Breast epithelium (tissue), 4 donors: ENCODE measurements around the gene ZNF496. TPM values are rescaled to one million over a fixed set of nuclear protein-coding genes. Genes with fewer than 3 reads are reported as not detected.
"Not testable (repeated sequence)": the region's sequence is repeated elsewhere in the genome, so short reads cannot be mapped to it uniquely, and the experiment has no call there.

Source experiments
- DNase-seq, 2 donors: peaks; one replicate each; pipeline ENCODE4 v3.0.0-alpha.2; 2019; ENCODE audit warnings: low spot score in 2 of 2
- H3K27ac ChIP-seq, 2 donors: fragments of 200-600 bp; sonication (generic) in 1 of 2; one replicate each; pipeline ENCODE4 v1.5.1; 2016 to 2019; ENCODE audit warnings: mild to moderate bottlenecking in 1 of 2
- H3K27me3 ChIP-seq, 2 donors: fragments of 200-600 bp; sonication (generic) in 1 of 2; one replicate each; pipeline versions ENCODE4 v1.5.1 to v1.6.0; 2017 to 2019; ENCODE audit warnings: control low read depth in 1 of 2, mild to moderate bottlenecking in 1 of 2
- H3K36me3 ChIP-seq: fragments of 200-600 bp; one replicate; pipeline ENCODE4 v1.5.1; 2019
- H3K4me1 ChIP-seq, 2 donors: fragments of 200-600 bp; sonication (generic); one replicate each; pipeline ENCODE4 v1.5.1; 2016 to 2019; ENCODE audit warnings: control low read depth in 1 of 2
- H3K4me3 ChIP-seq, 3 donors: fragments of 200-600 bp; sonication (generic); 1 replicate in 2 of 3; 2 replicates in 1 of 3; pipeline ENCODE4 v1.5.1; 2016 to 2019; ENCODE audit warnings: mild to moderate bottlenecking in 3 of 3, moderate library complexity in 2 of 3
- H3K9me3 ChIP-seq, 2 donors: fragments of 200-600 bp; sonication (generic) in 1 of 2; one replicate each; pipeline ENCODE4 v1.5.1; 2016 to 2019; ENCODE audit warnings: control low read depth in 1 of 2
- POLR2A ChIP-seq: fragments of 450-650 bp; IDR thresholded peaks from one replicate; pipeline ENCODE4 v1.6.1; 2016; ENCODE audit warnings: antibody characterized with exemption, mild to moderate bottlenecking, moderate library complexity
- POLR2AphosphoS5 ChIP-seq, 3 donors: sonication (generic); formaldehyde crosslinking; IDR thresholded peaks; one replicate each; pipeline ENCODE4 v1.6.1; 2017; ENCODE audit warnings: antibody characterized with exemption in 3 of 3
- intact Hi-C: fragments of 100-400 bp; cut with DNase I; formaldehyde crosslinking; loops from one replicate; pipeline ENCODE4 v1.15.1; 2023; ENCODE audit warnings: low total_unique reads
- total RNA-seq, 3 donors: library from RNA; depleted of rRNA; stranded (reverse); fragments of >200 nt; gene quantifications; one replicate each; pipeline ENCODE4 v1.1.0, GENCODE V29; 2016
- TF ChIP-seq, protein P1 (sequence below), 3 donors: fragments of 450-650 bp; IDR thresholded peaks; one replicate each; pipeline ENCODE4 v1.5.1; 2016 to 2017; ENCODE audit warnings: antibody characterized with exemption in 3 of 3, mild to moderate bottlenecking in 3 of 3, moderate library complexity in 3 of 3

ZNF496 gene
- total RNA-seq, 3 donors from 2014 or later, result 29.4 to 39.4 (median 31.1) TPM

DNA sequence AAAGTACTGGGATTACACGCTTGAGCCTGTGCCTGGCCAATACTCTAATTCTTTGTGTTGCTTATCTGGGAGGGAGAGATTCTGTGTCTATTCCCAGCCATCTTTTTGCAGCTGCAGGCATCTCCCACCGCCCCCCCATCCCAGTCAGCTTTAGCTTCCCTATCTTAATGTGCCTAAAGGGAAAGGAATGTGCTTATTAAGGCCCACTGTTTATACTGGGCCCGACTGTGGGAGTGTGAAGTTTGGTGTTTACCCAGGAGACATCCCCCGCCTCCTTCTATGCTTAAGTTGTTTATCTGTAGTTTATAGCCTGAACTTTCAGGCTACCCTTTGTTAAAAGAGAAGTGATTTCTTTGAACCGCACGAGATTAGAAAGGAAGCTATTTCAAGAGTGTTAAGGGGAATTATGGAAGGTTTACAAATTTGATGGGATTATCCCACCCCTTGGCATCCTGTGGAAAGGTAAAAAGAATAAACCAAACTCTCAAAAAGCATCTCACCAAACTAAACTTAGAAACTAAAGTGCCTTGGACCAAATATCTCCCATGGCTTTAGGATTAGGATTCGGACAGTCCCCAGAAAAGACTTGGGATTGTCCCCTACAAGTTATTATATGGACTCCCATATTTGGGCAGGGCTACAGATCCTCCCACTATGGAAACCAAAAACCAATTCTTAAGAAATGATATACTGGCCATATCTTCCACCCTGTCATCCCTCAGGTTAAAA lies 25.5 kb upstream of the ZNF496 start:
- Histone ChIP-seq H3K27me3 (no peaks in the 10 kb centered on the region), H3K27ac (peak overlapping the region in 1 of 2 donors; percentile 61), H3K9me3 (no peaks in the 10 kb centered on the region), H3K4me3 (no peak overlapping the region), H3K4me1 (no peaks in the 10 kb centered on the region), H3K36me3 (no peaks in the 10 kb centered on the region)
- intact Hi-C loops, result no loop called here
- TF ChIP-seq POLR2AphosphoS5 (IDR thresholded peaks at IDR 0.05), result no peak
- TF ChIP-seq POLR2A, result no peak
- TF ChIP-seq, protein P1, sequence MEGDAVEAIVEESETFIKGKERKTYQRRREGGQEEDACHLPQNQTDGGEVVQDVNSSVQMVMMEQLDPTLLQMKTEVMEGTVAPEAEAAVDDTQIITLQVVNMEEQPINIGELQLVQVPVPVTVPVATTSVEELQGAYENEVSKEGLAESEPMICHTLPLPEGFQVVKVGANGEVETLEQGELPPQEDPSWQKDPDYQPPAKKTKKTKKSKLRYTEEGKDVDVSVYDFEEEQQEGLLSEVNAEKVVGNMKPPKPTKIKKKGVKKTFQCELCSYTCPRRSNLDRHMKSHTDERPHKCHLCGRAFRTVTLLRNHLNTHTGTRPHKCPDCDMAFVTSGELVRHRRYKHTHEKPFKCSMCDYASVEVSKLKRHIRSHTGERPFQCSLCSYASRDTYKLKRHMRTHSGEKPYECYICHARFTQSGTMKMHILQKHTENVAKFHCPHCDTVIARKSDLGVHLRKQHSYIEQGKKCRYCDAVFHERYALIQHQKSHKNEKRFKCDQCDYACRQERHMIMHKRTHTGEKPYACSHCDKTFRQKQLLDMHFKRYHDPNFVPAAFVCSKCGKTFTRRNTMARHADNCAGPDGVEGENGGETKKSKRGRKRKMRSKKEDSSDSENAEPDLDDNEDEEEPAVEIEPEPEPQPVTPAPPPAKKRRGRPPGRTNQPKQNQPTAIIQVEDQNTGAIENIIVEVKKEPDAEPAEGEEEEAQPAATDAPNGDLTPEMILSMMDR (IDR thresholded peaks at IDR 0.05), result no peak
- DNase-seq, result no peak

- H3K27ac ChIP-seq, H3K9me3 ChIP-seq, H3K4me1 ChIP-seq, H3K4me3 ChIP-seq, intact Hi-C loops, H3K27me3 ChIP-seq, H3K36me3 ChIP-seq, DNase-seq: not testable (repeated sequence)
Observed at GRCh38 chr1:247355160-247355559, 23.5 kb upstream of the ZNF496 start.

- intact Hi-C loops, result no loop called here
- no peak for DNase-seq
- no peak overlapping the region for H3K4me3 ChIP-seq
- TF ChIP-seq POLR2AphosphoS5 (IDR thresholded peaks at IDR 0.05), result no peak
- TF ChIP-seq POLR2A, result no peak
- TF ChIP-seq, protein P1 (IDR thresholded peaks at IDR 0.05), result no peak
- no peaks in the 10 kb centered on the region for H3K36me3 ChIP-seq
- H3K27ac ChIP-seq, result no peak overlapping the region
- no peaks in the 10 kb centered on the region for H3K27me3 ChIP-seq
- H3K4me1 ChIP-seq, result no peaks in the 10 kb centered on the region
- H3K9me3 ChIP-seq, result no peaks in the 10 kb centered on the region
Observed at GRCh38 chr1:247352175-247352574, 20.5 kb upstream of the ZNF496 start.

GRCh38 chr1:247350587-247350986 lies 18.9 kb upstream of the ZNF496 start:
- no peak for DNase-seq
- TF ChIP-seq, protein P1 (IDR thresholded peaks at IDR 0.05), result no peak
- TF ChIP-seq POLR2AphosphoS5 (IDR thresholded peaks at IDR 0.05) (no peak), POLR2A (no peak)
- Histone ChIP-seq H3K4me3 (no peak overlapping the region), H3K4me1 (no peaks in the 10 kb centered on the region), H3K36me3 (no peaks in the 10 kb centered on the region), H3K9me3 (no peaks in the 10 kb centered on the region), H3K27ac (no peak overlapping the region), H3K27me3 (no peaks in the 10 kb centered on the region)
- intact Hi-C loops, result no loop called here

DNA sequence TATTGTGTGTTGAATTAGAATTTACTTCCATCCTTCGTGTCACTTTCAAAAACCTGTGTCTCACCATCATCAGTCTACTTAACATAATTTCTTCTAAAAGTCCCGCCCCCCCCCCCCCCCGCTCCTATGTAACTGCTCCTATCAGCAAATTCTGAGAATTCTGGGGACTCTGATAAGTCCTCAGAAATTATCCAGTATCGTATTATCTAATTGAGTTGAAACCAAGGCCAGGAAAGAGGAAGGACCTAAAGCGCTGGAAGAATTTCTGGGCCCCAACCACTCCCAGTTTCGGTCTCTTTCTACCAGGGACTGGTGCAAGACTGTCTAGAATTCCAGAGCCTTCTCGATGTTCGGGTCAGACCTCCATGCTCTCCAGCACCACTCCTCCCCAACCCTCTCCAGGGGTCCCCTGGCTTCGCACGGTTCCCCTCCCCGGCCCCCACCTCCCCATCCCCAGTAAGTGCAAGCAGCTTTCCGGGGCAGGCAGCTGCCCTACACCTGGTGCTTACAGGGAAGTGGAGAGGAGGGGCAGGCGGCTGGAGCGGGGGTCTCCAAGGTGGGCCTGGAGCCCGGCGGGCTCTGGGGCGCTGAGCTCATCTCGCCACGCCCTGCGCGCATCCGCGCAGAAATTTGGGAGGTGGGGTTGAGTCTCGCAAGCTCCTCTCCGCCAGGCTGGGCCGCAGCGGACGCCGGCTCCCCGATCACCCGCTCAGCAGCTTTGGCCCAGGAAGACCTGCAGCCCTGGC lies 16.0 kb upstream of the ZNF496 start:
- TF ChIP-seq POLR2A (no peak), POLR2AphosphoS5 (IDR thresholded peaks at IDR 0.05) (no peak)
- TF ChIP-seq, protein P1 (IDR thresholded peaks at IDR 0.05), result no peak
- Histone ChIP-seq H3K36me3 (no peaks in the 10 kb centered on the region), H3K9me3 (no peaks in the 10 kb centered on the region), H3K4me1 (no peaks in the 10 kb centered on the region), H3K4me3 (peak overlapping the region; percentile 33 to 46 (median 36)), H3K27me3 (no peaks in the 10 kb centered on the region), H3K27ac (no peak overlapping the region)
- intact Hi-C loops, result no loop called here
- DNase-seq, result no peak
